Measurements from ENCODE around the gene TSPEAR.

- TF ChIP-seq CTCF (conservative IDR thresholded peaks at IDR 0.05 in 1 of 2, IDR thresholded peaks at IDR 0.05 in 1 of 2; ENCODE audit: low read depth in 1 of 2, low read length in 2 of 2) (no peak), EZH2 (IDR thresholded peaks at IDR 0.05; ENCODE audit: low read length, missing control alignments) (no peak)
Measured at GRCh38 chr21:44611551-44611950, 99.8 kb downstream of the TSPEAR start.

Data from fibroblast of lung (primary cell).